GM15510 (cell line): ENCODE data around the gene ASCC3.

Experiments used
- POLR2A ChIP-seq: IDR thresholded peaks from 3 replicates; pipeline ENCODE4 v1.6.1; 2011; ENCODE audit warnings: borderline replicate concordance; ENCODE audit not compliant: insufficient read length; ENCODE audit errors: extremely low read depth

ASCC3 gene

DNA sequence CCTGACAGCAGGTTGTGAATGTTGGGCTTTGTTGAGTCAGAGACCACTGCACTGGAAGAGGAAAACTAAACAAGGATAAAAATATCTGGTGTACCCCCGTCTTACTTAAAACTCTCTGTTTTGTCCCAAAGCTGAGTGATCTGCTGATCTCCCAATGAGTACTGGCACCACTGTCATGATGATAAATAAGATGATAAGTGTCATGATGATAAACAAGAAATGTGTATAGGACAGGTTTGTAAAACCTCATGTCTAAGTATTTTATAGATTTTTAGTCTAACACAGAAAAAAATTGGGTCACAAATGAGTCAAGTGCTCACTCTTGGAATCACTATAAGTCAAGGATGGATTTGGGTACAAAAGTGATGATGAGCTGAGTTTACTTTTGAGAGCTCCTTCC is 407.9 kb downstream of the ASCC3 start:
- TF ChIP-seq POLR2A, result no peak

GRCh38 chr6:100472674-100473073 is 408.5 kb downstream of the ASCC3 start:
- no peak for TF ChIP-seq POLR2A

- TF ChIP-seq POLR2A, result no peak
These were observed 410.6 kb downstream of the ASCC3 start for GRCh38 chr6:100470422-100471120.

DNA sequence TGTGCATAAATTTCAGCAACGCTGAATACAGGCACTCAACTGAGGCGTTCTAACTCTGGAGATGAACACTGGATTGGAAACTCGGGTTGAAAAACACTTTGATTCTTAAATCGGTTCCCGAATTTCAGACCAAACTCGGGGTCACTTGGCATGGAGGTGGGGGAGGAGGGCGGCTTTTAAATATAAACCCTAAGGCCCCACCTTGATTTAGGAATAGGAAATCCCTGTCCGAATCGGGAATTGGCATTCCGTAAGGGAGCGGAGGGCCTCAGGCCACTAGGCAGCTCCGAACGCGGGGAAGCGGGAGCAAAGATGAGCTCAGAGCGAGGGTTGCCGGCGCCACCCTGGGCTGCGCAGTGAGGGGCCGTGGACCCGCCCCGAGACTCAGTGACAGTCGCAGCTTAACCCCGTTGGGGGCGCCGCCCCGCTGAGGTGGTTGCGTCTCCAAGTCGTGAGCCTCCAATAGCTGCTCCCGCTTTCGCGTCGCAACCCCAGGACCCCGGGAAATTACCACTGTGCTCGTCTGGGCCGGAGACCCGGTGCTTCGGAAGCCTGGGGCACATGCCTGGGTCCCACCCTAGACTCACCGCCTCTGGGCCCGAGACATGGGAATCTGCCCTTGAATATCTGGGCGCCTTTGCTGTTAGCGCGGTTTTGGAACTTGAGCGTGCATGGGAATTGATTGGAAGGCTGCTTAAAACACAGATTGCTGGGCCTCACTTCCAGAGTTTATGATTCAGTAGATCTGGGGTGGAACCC is 411.8 kb downstream of the ASCC3 start:
- TF ChIP-seq POLR2A, result no peak

DNA sequence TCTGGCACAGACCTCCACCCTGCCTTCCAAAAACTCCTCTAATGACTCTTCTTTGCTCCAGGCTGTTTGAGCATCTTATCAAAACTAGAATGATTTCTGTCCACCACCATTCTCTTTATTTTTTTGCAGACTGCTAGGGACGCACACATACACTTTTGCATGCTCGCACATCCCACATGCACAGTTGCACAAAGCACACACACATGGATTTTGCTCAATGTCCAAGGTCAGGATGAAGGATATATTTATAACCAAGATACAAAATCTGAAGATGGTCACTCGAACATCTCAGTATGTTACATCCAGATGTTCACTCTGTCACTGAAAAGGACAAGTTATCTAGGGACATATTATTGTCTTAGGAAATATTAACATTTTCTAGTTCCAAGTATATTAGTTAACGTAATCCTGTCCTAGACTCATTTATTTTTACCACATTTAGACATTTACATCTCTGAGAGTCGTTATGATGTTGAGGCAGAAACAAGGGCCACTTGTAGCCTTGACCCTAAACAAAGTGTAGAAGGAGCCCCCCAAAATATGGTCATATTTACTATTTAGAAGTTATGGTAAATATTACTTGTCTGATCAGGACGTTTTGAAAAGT is 413.0 kb downstream of the ASCC3 start:
- no peak for TF ChIP-seq POLR2A

DNA sequence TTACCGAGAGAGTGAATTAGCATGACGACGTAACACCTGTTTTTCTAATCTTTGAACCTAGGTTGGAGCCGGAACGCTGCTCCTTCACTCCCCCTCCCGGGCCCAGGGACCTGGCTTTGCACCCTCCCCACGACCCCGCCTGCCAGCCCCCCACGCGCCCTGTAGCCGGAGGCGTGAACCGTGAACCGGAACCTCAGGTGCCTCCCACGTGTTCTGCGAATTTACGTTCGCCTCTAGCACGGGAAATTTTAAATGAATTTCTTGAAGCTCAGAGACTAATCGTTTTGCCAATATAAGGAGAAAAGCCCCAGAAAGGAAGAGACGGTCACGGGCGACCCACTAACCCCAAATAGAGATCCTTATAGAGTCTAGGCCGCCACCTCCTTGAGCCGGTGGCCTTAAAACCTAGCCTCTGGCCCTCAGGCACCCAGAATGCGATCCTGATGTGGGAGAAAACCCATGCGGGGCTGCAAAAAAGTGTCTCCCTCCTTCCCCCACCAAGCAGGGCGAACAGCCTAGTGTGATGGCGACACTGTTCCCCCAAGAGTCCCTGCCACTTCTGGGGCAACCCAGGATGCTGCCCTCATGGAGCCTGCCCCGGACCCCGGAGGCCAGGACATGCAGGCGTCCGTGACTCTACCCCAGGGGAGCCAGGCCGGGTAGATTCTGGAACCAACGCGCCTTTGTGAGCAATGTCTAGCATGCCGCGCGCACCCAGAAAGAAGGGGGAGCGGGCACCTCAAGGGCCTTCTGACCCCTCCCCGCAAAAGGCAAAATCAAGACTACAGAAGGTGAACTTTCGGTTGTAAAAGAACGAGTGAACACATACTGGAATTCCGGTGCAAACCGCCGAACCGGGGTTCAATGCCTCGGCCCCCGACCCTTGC is 413.8 kb downstream of the ASCC3 start:
- no peak for TF ChIP-seq POLR2A

DNA sequence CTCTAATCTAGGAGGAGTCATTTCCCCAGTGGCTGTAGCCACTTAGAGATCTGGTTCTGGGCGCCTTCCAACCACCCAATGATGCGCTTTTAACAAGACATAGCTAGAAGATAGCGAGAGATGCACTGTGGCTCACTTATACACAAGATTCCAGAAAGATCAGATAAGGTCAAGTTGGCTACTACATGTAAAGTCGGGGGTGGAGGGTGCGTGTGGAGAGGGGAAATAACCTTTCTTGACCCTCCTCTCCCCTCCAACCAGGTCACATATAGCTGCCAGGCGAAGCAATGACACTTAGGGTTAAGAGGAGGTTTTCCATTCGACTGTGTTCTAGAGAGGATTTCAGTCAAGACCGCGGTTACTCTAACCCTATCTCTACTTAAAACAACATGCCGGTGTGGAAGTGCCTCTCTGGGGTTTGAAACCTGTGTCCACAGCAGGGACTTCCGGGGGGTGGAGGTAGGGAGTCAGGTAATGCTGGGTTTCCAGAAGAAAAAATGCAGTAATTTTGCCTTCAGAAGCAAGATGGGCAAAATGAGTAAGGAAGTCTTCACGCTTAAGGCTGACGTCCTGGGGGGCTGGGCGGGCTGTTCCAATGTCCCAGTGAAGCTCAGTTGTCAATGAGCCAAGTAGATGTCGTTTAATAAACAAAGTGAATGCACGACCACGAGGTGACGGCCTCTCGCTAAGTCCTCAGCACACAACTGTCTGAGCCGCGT is 414.6 kb downstream of the ASCC3 start:
- no peak for TF ChIP-seq POLR2A

GRCh38 chr6:100465701-100466409 is 415.3 kb downstream of the ASCC3 start:
- no peak for TF ChIP-seq POLR2A

DNA sequence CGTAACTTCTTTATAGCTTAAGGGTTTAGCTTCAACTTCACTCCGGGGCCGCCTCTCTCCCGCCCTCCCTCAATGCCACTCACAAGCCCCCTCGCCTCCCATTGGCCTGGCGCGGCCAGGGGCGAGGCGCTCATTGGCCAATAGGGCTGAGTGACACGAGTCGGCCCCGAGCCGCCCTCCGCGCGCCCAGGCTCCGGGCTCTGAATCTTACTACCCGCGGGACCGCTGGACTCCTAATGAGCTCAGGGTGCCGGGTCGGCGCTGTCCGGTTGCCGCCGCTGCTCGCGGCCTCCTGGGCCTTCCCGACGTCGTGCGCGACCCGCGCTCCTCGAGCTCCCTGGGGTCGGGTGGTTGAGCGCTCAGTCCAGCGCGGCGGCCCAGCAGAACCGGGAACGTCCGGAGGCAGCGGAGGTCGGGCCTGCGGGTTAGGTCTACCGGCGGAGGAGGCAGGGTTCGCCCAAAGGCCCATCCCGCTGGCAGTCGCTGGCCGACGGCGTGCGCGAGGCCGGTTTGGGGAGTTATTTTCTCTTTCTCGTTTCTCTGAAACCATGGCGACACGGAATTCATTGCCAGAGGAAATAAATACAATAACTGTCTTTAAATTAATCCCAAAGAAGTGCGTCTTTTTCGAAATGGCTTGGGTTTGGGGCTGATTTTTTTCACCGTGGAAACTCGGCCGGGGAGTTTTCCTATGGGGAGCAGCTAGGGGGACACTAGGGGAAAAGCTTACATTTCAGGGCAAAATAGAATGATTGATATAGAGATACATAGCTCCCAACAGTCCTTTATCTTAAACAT is 416.0 kb downstream of the ASCC3 start, which contains the start of gene SIM1:
Gene SIM1, minus strand, starts transcription at position 19 of the 798 bp plus-strand sequence. CDS start 1,453 bp downstream, outside the sequence.
- no peak for TF ChIP-seq POLR2A

DNA sequence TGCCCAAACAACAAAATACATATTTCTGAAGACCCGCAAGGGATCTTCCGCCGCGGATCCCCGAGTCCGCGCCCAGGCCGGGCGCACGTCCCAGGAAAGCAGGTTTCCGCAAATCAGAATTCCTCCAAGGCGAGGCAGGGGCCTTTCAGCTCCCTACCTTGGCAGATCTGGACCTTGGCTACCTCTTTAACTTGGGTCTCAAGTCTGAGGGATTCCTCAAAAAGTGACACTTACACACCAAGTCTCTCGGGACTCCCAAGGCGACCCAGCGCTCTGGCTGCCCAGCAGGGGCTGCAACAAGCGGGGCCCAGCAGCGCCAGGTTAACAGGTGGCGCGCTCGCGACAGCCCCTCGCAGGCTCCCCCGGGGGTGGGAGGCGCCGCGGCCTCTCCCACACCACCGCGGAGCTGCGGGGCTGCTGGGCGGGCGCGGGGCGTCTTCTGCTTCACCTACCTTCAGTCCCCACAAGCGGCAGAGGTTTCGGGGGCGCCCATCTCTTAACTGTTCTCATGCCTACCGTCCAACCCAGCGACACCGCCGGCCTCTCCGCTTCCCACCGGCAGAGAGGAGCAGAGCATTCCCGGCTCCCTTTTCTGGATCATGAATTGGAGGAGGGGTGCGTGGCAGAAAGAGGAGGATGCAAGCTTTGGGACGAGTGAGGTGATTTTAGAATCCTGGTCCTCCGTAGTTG is 416.8 kb downstream of the ASCC3 start:
- TF ChIP-seq POLR2A, result no peak

GRCh38 chr6:100463630-100464161 is 417.4 kb downstream of the ASCC3 start:
- TF ChIP-seq POLR2A, result no peak
